AG08396 (cell line): ENCODE results near the gene LRRK1.

ENCODE experiments used
- DNase-seq: peaks from one replicate; pipeline ENCODE4 v3.0.0; 2012; ENCODE audit warnings: low spot score, mixed read lengths

LRRK1 gene

DNA sequence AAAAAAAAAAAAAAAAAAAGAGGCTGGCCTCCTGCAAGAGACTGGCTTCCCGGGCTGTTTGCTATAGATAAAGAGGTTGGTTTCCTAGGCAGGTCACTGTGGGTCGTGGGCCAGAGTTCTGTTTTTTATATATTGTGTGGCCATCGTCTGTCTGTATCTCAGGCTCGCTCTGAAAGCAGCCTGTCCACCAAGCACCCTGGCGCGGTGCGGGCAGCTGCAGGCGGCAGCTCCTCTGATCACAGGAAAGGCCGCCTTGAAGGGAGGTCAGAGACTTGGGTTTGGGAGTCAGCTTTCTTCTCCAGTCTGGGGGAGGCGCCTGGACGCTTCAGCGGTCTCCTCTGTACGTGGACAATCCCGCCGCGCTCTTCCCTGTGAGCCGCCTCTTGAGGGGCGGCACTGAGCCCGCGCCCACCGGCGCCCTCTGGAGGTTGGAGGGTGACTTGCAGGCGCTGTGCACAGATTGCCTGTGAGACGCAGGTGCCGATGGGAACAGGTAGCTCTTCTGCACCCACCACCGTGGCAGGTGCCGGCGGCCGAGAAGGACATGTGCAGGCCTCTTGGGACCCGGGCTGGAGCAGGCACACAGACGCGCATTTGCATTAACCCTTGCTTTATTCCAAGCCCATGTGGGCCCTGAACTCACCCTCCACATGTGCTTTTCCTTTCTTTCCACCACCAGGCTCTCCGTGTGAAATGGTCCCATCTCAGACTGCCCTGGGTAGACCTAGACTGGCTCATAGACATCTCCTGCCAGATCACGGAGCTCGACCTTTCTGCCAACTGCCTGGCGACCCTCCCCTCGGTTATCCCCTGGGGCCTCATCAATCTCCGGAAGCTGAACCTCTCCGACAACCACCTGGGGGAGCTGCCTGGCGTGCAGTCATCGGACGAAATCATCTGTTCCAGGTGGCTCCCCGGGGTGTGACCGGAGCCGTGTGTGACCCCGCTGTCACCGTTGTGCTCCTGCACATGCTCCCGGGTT lies 89.3 kb downstream of the LRRK1 start:
- DNase-seq, result peak; percentile 67

GRCh38 chr15:101009176-101009575 lies 90.0 kb downstream of the LRRK1 start:
- no peak for DNase-seq

GRCh38 chr15:101010781-101011180 lies 91.6 kb downstream of the LRRK1 start:
- no peak for DNase-seq

- DNase-seq, result no peak
These were observed 93.4 kb downstream of the LRRK1 start for GRCh38 chr15:101012326-101013200.

- no peak for DNase-seq
These were observed 94.0 kb downstream of the LRRK1 start for GRCh38 chr15:101013201-101013550.

DNA sequence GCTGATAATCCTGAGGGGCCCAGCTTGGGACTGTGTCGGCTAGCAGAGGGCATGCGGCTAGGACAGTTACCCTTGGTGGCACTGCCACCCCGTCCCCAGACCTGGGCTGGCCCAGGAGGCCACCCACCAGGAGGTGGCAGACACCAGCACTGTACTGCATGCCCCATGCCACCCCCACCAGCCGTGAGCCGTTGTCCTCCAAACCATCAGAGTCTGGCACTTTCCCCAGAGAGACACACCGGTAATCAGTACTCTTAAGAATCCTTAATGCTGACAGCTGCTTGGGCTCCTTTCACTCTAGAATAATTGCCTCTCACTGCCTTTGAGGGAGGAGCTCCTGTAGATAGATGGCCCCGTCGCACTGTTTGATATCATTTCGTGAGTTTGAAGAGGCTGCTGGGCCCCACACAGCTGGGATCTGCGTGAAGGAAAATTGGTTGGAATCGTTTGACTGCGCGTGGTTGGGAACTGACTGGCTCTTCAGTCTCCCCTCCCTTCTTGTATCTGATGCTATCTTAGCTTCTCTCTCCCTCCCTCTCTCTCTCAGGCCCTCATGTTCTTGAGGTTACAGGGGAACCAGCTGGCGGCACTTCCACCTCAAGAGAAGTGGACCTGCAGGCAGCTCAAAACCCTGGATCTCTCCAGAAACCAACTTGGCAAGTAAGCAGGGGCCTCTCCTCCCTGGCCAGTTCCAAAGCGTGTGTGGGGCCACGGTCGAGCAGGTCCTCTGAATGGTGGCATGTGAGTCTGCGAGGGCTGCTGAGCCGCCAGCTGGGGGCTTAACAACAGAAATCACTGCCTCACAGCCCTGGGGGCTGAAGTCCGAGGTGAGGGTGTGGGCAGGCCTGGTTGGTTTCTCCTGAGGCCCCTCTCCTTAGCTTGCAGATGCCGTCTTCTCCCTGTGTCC lies 94.9 kb downstream of the LRRK1 start:
- DNase-seq, result no peak

DNA sequence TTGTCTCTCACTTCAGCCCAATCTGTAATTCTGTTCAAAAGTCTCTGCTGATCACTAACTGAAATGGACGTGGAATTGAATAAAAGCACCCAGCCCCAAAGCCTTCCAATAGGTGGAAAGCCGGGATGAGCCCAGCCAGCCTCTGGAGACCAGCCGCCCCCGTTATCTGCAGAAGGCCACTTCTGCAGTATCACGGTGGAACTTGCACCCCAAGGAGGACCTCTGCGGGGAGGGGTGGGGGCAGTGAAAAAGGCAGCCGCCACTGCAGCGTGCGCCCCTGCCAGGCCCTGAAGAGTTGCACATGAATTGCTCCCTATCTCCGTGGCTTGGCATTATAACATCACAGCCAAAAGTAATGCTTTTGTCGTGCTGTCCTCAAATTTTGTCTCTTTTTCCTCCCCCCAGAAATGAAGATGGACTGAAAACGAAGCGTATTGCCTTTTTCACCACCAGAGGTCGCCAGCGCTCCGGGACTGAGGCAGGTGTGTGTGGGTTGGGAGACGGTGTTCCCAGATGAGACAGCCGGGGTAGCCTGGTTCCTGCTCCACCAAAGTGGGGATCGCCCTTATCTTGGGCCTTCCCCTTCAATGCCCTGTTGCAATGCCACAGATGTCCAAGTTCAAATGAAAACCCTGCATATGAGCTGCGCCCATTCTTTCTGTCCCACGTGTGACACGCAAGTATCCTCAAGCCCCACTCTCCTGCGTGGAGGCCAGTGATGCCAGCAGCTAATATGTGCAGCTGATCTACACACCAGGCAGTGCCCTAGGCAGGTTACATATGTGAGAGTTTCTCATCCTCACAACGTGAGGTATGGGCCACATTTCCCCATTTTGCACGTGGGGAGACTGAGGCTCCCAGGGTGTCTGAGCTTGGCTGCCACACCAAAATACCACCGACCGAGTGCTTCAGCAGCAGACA lies 96.0 kb downstream of the LRRK1 start:
- peak; percentile 85 for DNase-seq

- DNase-seq, result no peak
These were observed 97.4 kb downstream of the LRRK1 start for GRCh38 chr15:101016581-101016980.

- DNase-seq, result no peak
These were observed 98.1 kb downstream of the LRRK1 start for GRCh38 chr15:101017093-101017754.

DNA sequence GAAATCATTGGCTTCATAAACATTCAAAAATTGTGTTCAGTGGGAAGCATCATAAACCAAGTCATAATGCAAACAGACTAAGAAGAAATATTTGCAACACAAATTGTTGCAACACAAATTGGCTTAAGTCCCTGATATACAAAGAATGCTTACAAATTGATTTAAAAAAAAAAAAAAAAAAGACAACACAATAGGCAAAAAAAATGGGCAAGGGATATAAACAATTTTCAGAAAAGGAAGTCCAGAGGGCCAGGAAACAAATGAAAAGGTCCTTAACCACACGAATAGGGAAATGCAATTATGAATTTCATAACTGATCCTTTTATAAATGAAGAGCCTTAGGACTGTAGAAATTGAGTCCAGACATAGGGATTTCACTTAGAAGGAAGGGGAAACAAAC lies 98.9 kb downstream of the LRRK1 start:
- DNase-seq, result no peak

DNA sequence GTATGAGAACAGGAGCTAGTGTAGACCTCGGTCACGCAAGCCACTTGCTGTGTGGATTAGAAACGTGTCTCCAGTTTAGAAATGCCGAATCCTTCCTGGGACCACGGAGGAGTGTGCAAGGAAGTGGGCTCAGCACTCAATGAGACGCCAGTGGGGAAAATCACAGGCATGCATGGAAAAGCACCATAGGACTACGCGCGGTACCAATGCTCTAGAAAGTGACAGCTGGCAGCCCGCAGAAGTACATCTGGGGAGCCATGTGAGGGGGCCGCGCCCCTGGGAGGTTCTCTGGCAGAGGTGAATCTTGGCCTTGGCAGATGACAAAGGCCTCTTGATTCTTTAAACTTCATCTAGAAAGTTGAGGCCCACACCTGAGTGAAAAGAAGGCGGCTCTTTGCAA lies 99.3 kb downstream of the LRRK1 start:
- DNase-seq, result no peak

DNA sequence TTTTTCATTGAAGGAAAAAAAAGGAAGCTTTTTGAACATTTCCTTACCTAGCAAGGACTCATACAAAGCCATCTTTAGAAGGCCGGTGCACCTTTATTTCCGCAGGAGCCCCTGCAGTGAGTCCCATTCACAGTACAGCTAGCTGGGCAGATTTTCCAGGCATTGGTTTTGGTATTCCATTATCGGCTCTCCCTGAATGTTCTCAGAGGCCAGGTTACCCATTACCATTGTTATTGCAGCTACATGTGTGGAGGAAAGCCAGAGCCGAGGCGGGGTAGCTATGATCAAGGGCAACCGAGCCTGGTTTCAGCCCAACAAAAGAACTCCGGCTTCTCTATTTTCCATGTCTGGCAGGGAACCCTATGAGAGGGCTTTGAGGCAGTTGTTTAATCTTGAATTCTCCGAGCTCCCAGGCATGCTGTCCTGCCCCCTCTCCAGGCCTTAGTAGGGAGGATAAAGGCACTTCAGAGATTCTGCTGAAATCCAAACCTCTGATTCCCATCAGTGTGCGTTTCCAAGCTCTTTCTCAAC lies 100.3 kb downstream of the LRRK1 start:
- no peak for DNase-seq

- no peak for DNase-seq
These were observed 101.3 kb downstream of the LRRK1 start for GRCh38 chr15:101020451-101020850.

DNA sequence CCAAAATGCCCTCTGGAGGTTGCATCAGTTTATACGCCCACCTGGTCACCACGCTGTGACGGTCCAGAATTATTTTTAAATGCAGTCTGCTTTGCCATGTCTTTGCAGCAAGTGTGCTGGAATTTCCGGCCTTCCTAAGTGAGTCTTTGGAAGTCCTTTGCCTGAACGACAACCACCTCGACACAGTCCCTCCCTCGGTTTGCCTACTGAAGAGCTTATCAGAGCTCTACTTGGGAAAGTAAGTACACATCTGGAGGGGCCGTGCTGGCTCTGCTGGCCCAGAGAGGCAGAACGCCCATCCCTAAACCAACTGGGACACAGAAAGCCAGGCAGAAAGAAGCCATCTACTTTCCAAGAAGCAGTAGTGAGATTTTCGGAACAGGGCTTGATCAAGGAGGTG lies 101.8 kb downstream of the LRRK1 start:
- no peak for DNase-seq

- DNase-seq, result no peak
These were observed 103.1 kb downstream of the LRRK1 start for GRCh38 chr15:101022306-101022705.

GRCh38 chr15:101022876-101023275 lies 103.7 kb downstream of the LRRK1 start:
- DNase-seq, result no peak

GRCh38 chr15:101023501-101024072 lies 104.4 kb downstream of the LRRK1 start:
- DNase-seq, result no peak

DNA sequence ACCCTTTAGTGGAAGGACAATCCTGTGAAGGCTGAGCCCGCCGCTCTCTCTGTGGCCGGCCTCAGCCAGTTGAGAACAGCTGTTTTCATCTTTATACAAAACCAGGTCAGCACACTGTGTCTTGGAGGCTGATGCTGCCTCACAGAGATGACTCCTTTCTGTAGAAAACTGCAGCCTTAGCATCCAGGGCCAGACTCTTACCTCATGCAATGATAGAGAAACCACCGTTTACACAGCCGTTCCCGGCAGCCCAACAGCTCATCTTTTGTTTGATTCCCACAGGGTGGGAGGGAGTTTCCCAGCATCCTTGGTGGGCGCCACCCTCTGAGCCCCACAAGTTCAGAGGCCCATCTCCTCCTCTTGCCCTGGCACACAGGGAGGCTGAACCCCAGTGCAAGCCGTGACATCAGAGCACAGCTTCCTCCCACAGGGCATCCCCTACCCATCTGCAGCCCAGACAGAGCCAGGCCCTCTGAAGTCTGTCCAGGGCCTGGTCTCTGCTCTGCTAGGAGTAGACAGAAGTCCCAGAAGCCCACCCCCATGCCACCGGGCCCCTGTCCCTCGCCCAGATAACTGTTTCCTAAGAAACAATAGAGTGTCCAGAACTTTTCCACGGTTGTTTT lies 105.0 kb downstream of the LRRK1 start:
- peak; percentile 84 for DNase-seq
